ENCODE measurements around the gene IL19.
A peak's percentile ranks its signal among the peaks of the same experiment; 100 is the strongest.
"Not testable (repeated sequence)": the region's sequence is repeated elsewhere in the genome, so short reads cannot be mapped to it uniquely, and the experiment has no call there.

Gene IL19

DNA sequence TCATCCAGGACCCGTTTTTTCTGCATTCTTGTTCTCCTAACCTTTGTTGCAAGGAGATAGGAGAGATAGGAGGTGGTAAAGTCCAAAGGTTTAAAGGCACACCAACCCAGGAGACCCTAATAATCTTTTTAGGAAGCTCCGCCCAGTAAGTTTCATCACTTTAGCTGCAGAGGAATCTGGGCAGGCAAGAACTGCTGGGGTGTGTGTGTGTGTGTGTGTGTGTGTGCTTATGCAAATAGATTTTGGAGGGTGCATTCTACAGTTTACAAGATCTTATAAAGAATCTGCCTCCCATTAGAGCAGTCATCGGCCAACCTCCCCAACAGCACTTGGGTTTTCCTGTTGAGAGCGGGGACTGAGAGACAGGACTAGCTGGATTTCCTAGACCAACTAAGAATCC, 5.7 kb downstream of the IL19 start:
- no peak for TF ChIP-seq POLR2A (IDR thresholded peaks at IDR 0.05; ENCODE audit: extremely low read depth, insufficient read length)
- no peak for TF ChIP-seq MYC (IDR thresholded peaks at IDR 0.05; ENCODE audit: low read depth, low read length)
- TF ChIP-seq, protein P1, sequence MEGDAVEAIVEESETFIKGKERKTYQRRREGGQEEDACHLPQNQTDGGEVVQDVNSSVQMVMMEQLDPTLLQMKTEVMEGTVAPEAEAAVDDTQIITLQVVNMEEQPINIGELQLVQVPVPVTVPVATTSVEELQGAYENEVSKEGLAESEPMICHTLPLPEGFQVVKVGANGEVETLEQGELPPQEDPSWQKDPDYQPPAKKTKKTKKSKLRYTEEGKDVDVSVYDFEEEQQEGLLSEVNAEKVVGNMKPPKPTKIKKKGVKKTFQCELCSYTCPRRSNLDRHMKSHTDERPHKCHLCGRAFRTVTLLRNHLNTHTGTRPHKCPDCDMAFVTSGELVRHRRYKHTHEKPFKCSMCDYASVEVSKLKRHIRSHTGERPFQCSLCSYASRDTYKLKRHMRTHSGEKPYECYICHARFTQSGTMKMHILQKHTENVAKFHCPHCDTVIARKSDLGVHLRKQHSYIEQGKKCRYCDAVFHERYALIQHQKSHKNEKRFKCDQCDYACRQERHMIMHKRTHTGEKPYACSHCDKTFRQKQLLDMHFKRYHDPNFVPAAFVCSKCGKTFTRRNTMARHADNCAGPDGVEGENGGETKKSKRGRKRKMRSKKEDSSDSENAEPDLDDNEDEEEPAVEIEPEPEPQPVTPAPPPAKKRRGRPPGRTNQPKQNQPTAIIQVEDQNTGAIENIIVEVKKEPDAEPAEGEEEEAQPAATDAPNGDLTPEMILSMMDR (IDR thresholded peaks at IDR 0.05; ENCODE audit: low read depth, low read length), result no peak
- TF ChIP-seq, protein P2, sequence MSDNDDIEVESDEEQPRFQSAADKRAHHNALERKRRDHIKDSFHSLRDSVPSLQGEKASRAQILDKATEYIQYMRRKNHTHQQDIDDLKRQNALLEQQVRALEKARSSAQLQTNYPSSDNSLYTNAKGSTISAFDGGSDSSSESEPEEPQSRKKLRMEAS (IDR thresholded peaks at IDR 0.05; ENCODE audit: low read depth, low read length), result no peak
- H3K4me3 ChIP-seq (ENCODE audit: low read depth, low read length), result no peak overlapping the region
- no peak for DNase-seq (ENCODE audit: low read depth)

DNA sequence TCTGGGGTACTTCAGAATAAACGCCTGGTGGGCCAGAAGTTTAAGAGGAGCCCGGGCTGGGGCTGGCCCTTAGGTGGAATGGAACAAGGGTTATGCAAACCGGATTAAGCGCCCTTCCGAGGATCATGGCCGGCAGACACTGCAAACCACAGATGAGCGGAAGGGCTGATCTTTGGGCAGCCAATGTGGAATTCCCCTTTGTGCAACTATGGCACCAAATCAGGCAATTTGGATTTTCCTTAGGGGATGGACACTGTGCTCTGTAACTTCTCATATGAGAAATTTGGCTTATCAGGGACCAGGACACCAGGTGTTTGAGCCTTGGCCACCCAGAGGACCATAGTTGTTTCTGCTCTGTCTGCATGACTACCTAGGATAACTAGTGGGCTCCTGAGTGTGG, 7.5 kb downstream of the IL19 start:
- TF ChIP-seq, protein P1 (IDR thresholded peaks at IDR 0.05; ENCODE audit: low read depth, low read length), result no peak
- no peak for TF ChIP-seq POLR2A (IDR thresholded peaks at IDR 0.05; ENCODE audit: extremely low read depth, insufficient read length)
- TF ChIP-seq, protein P2 (IDR thresholded peaks at IDR 0.05; ENCODE audit: low read depth, low read length), result no peak
- TF ChIP-seq MYC (IDR thresholded peaks at IDR 0.05; ENCODE audit: low read depth, low read length), result no peak
- H3K4me3 ChIP-seq (ENCODE audit: low read depth, low read length), result no peak overlapping the region

DNA sequence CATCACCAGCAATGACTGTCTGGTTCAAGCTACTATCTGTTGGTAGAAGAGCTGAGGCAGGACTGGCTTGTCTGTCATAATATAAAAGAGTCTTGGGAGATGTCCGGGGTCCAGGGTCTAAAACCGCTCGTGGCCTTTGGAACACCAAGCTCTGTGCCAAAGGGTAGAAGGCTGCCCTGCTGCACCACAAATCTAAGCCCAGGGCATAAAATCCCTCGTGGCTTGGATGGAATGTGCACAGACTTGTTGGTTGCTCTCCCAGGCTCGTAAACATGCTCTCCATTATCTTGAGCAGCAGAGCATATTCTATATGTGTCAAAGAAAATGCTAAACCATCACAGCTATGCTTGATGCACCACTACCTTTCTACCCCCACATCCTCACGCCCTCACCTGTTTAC, 8.3 kb downstream of the IL19 start:
- DNase-seq (ENCODE audit: low read depth); H3K4me3 ChIP-seq (ENCODE audit: low read depth, low read length): not testable (repeated sequence)

More for the DNA sequence above, 7.5 kb downstream of the IL19 start:
- no peak for DNase-seq (ENCODE audit: low read depth)

DNA sequence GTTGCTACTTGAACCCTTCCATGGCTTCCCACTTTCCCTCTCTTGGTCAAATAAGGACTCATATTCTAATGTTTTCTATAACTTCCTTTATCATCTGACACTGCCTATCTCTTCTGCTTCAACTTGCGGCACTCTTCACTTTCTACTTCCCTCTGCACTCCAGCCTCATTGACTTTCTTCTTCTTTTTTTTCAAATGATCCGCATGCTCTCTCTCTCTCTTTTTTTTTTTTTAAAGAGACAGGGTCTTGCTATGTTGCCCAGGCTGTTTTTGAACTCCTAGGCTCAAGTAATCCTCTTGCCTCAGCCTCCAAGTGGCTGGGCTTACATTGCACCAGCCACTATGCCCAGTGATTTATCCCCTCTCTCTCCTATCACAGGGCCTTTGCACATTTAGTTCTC, 9.1 kb downstream of the IL19 start:
- no peak overlapping the region for H3K4me3 ChIP-seq (ENCODE audit: low read depth, low read length)
- DNase-seq (ENCODE audit: low read depth), result no peak
- TF ChIP-seq POLR2A (IDR thresholded peaks at IDR 0.05; ENCODE audit: extremely low read depth, insufficient read length) (no peak), MYC (IDR thresholded peaks at IDR 0.05; ENCODE audit: low read depth, low read length) (no peak)
- TF ChIP-seq, protein P2 (IDR thresholded peaks at IDR 0.05; ENCODE audit: low read depth, low read length), result no peak
- TF ChIP-seq, protein P1 (IDR thresholded peaks at IDR 0.05; ENCODE audit: low read depth, low read length), result no peak

DNA sequence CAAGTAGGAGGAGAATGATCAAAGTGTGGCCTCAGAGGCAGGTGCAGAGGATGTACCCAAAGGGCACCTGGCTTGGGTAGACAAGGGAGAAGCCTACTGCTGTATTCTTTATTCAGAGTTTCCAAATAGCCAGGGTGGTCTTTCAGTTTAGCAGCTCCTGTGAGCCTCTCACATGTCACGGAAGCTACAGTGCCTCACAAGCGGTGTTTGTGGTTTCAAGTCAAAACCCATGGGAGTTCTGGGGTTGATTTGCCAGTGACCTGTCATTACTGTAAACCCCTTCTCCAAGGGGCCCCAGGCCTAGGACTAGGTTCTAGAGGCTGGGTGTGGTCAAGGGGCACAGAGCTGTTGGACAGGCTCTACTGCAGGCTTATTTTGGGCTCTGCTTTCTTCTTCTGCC, 11.9 kb downstream of the IL19 start:
- TF ChIP-seq MYC (IDR thresholded peaks at IDR 0.05; ENCODE audit: low read depth, low read length), result peak; percentile 33; the same call in 1 of the 2 replicates
- TF ChIP-seq, protein P1 (IDR thresholded peaks at IDR 0.05; ENCODE audit: low read depth, low read length), result no peak
- TF ChIP-seq, protein P2 (IDR thresholded peaks at IDR 0.05; ENCODE audit: low read depth, low read length), result 0 out of 2 replicates have a peak, but pooled peaks have one; percentile 42
- TF ChIP-seq POLR2A (IDR thresholded peaks at IDR 0.05; ENCODE audit: extremely low read depth, insufficient read length), result no peak
- no peak overlapping the region for H3K4me3 ChIP-seq (ENCODE audit: low read depth, low read length)

DNA sequence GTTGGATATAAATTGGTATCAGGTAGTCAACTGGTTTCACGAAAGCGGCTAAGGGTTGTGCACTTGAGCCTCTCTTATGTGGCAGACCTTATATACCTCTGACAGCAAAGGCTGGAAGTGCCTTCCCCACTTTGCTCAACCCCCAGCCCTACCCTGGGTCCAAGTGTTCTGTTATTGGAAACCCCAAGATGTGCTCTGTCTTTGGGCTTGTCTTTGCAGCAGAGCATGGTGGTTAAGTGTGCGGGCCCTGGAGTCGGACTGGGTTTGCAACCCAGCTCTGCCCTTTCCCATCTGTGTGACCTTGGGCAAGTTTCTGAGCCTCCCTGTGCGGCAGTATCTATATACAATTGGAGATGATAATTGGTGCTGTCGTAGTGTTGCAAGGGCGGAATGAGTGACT, 12.9 kb downstream of the IL19 start:
- TF ChIP-seq MYC (IDR thresholded peaks at IDR 0.05; ENCODE audit: low read depth, low read length), result no peak
- no peak for DNase-seq (ENCODE audit: low read depth)
- H3K4me3 ChIP-seq (ENCODE audit: low read depth, low read length), result no peak overlapping the region

More for the DNA sequence above, 11.9 kb downstream of the IL19 start:
- peak; percentile 95 for DNase-seq (ENCODE audit: low read depth)

DNA sequence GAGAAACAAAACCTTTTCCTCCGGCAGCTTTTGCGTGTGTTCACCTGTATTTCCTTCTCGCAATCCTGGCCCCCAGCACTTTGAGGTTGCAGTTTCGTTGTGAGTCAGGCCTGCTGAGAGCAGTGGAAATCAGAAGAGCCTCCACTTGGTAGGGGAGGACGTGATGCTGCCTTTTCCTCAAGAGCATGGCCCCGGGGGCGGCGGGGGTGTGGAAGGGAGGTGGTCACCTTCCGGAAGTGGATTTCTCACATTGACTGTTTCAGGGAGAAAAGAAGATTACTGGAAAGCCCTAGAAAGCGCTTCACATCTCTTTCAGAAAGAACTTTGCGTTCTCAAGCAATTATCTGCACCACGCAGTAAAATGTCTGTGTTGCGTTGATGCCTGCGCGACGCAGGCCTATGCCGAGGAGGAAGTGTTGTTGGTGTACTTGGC, 13.9 kb downstream of the IL19 start:
- H3K4me3 ChIP-seq (ENCODE audit: low read depth, low read length), result no peak overlapping the region
- DNase-seq (ENCODE audit: low read depth), result no peak
- TF ChIP-seq POLR2A (IDR thresholded peaks at IDR 0.05; ENCODE audit: extremely low read depth, insufficient read length) (no peak), MYC (IDR thresholded peaks at IDR 0.05; ENCODE audit: low read depth, low read length) (no peak)
- TF ChIP-seq, protein P2 (IDR thresholded peaks at IDR 0.05; ENCODE audit: low read depth, low read length), result no peak
- TF ChIP-seq, protein P1 (IDR thresholded peaks at IDR 0.05; ENCODE audit: low read depth, low read length), result no peak

All from NB4 (cell line).